Stimulated activated CD4-positive, alpha-beta T cell treated with anti-CD3 and anti-CD28 coated beads, TNF-alpha, amount 100 ng/mL, for 1 hour (primary cell): ENCODE data around the gene CAMKK1.

ENCODE experiments used
- DNase-seq, 3 donors: peaks; one replicate each; pipeline ENCODE4 v3.0.0-alpha.2; 2020; ENCODE audit warnings: low read depth in 3 of 3, low spot score in 1 of 3

The CAMKK1 gene

GRCh38 chr17:3814361-3814760 lies 78.5 kb downstream of the CAMKK1 start:
- no peak for DNase-seq

GRCh38 chr17:3813171-3813570 lies 79.7 kb downstream of the CAMKK1 start:
- no peak for DNase-seq

- DNase-seq, result no peak
Observed at GRCh38 chr17:3812771-3813170, 80.1 kb downstream of the CAMKK1 start.

- no peak for DNase-seq
Observed at GRCh38 chr17:3812284-3812683, 80.6 kb downstream of the CAMKK1 start.
